T-helper 17 cell (primary cell): ENCODE measurements around the gene CUBN. TPM values are rescaled to one million over a fixed set of nuclear protein-coding genes. Genes with fewer than 3 reads are reported as not detected.

Experiments
- ATAC-seq: fragments of 150-1000 bp; cut with Tn5 transposase; 2 replicates; pipeline ENCODE4 v1.10.0; 2021; ENCODE audit warnings: mild to moderate bottlenecking, moderate library complexity
- DNase-seq, 3 donors: peaks; one replicate each; pipeline versions ENCODE4 v3.0.0 to v3.0.0-alpha.2; 2020 to 2021
- H3K9me3 ChIP-seq: one replicate; pipeline ENCODE4 v1.7.0; 2013; ENCODE audit warnings: low read length, mild to moderate bottlenecking; ENCODE audit not compliant: control insufficient read depth, poor library complexity, severe bottlenecking
- H3K27ac Mint-ChIP-seq: one replicate; pipeline ENCODE4 v1.8.0; 2022; ENCODE audit warnings: mild to moderate bottlenecking, moderate library complexity, mixed read lengths
- H3K27me3 Mint-ChIP-seq: one replicate; pipeline ENCODE4 v1.8.0; 2022; ENCODE audit warnings: mixed read lengths
- H3K36me3 Mint-ChIP-seq: one replicate; pipeline ENCODE4 v1.8.0; 2022; ENCODE audit warnings: low read depth, mixed read lengths
- H3K4me1 Mint-ChIP-seq: one replicate; pipeline ENCODE4 v1.8.0; 2022; ENCODE audit warnings: mild to moderate bottlenecking, mixed read lengths
- H3K4me3 Mint-ChIP-seq: one replicate; pipeline ENCODE4 v1.8.0; 2022; ENCODE audit warnings: mild to moderate bottlenecking, moderate library complexity, mixed read lengths
- total RNA-seq, 4 donors: library from RNA in 2 of 4; stranded (reverse) in 2 of 4; gene quantifications; one replicate each; pipeline ENCODE4 v1.2.3 and lab custom pipeline; 2022 to 2026

Gene CUBN
- total RNA-seq, 2 donors from 2014 or later: 3.1 to 5.3 TPM

- Mint-ChIP-seq H3K4me3 (peak overlapping the region; percentile 81), H3K27ac (peak overlapping the region; percentile 91), H3K36me3 (peaks cover 2% of the 10 kb centered on the region), H3K27me3 (no peaks in the 10 kb centered on the region), H3K4me1 (peaks cover 25% of the 10 kb centered on the region)
- ATAC-seq: peak; percentile 71
- H3K9me3 ChIP-seq: no peaks in the 10 kb centered on the region
- no peak for DNase-seq
Measured at GRCh38 chr10:16777473-16778370, 351.9 kb downstream of the CUBN start.

- H3K27ac Mint-ChIP-seq: peak overlapping the region; percentile 91
- no peak overlapping the region for H3K4me3 Mint-ChIP-seq
- H3K4me1 Mint-ChIP-seq: peaks cover 27% of the 10 kb centered on the region
- H3K27me3 Mint-ChIP-seq: no peaks in the 10 kb centered on the region
- no peak for DNase-seq
- H3K9me3 ChIP-seq: no peaks in the 10 kb centered on the region
- ATAC-seq: no peak
- peaks cover 2% of the 10 kb centered on the region for H3K36me3 Mint-ChIP-seq
Measured at GRCh38 chr10:16776896-16777295, 352.7 kb downstream of the CUBN start.

Other genes with a start within 250 kb of the CUBN start
- 10 to 100 TPM; 10.6 to 15.6 TPM for gene TRDMT1, start 71.9 kb upstream of the CUBN start, total RNA-seq
- gene VIM, start 98.4 kb upstream of the CUBN start, total RNA-seq: 1,000 to 10,000 TPM; 1,558 to 2,042 TPM